K562 (cell line): Measurements from ENCODE around the gene GLOD4. TPM values are rescaled to one million over a fixed set of nuclear protein-coding genes. Genes with fewer than 3 reads are reported as not detected.

Source experiments
- ATAC-seq: fragments of 200-7000 bp; cut with Tn5 transposase; 3 replicates; pipeline ENCODE4 v1.9.1; 2020; ENCODE audit warnings: moderate library complexity
- BruUV-seq: library from RNA; stranded (reverse); fragments of 400-500 nt; replicated peaks from 2 replicates; lab custom pipeline; 2021; lab: Mats Ljungman, UMichigan
- CTCF ChIA-PET: fragments of 300-600 bp; formaldehyde crosslinking; extraction: SDS; loops from one replicate; lab custom pipeline; 2021; ENCODE audit warnings: low intra/inter-chr PET ratio; lab: Yijun Ruan, JAX
- POLR2A ChIA-PET: fragments of 300-600, 350-650 bp; sonication (Branson Sonifier 250); formaldehyde crosslinking; extraction: SDS; loops from one replicate; lab custom pipeline; 2021; ENCODE audit warnings: antibody characterized with exemption, inconsistent platforms; lab: Yijun Ruan, JAX
- DNase-seq, 4 experiments: peaks; one replicate each; pipeline versions ENCODE4 v3.0.0 to v3.0.0-alpha.2; 2011 to 2018; ENCODE audit warnings: low spot score in 3 of 4, mixed read lengths in 3 of 4; ENCODE audit errors: extremely low read depth in 1 of 4
- FAIRE-seq: peaks from 2 replicates; lab custom pipeline; 2011; peaks lifted over from hg19 to GRCh38; lab: Jason Lieb, UNC
- H2AFZ ChIP-seq: 2 replicates; pipeline ENCODE4 v1.6.0; 2011; ENCODE audit warnings: low read depth, low read length, control low read depth, inconsistent platforms
- H3K27ac ChIP-seq: fragments of 200-600 bp; 3 replicates; pipeline ENCODE4 v1.8.0; 2011; ENCODE audit warnings: low read depth, mild to moderate bottlenecking, control low read depth, inconsistent platforms, low read length, moderate library complexity, mixed read lengths; ENCODE audit errors: extremely low read depth
- H3K27me3 ChIP-seq, 2 experiments: fragments of 300-600 bp in 1 of 2; 2 replicates in 1 of 2; 3 replicates in 1 of 2; pipeline versions ENCODE4 v1.6.0 to v1.8.0; 2011; ENCODE audit warnings: inconsistent platforms in 2 of 2, low read length in 2 of 2, mild to moderate bottlenecking in 1 of 2, mixed read lengths in 1 of 2, moderate library complexity in 1 of 2; ENCODE audit not compliant: control insufficient read depth in 2 of 2, insufficient read depth in 2 of 2
- H3K36me3 ChIP-seq: fragments of 300-600 bp; 3 replicates; pipeline ENCODE4 v1.8.0; 2011; ENCODE audit warnings: mild to moderate bottlenecking, low read length, inconsistent platforms; ENCODE audit not compliant: control insufficient read depth, insufficient read depth
- H3K4me1 ChIP-seq, 2 experiments: fragments of 200-600 bp in 1 of 2; replicated peaks in 1 of 2; 2 replicates in 1 of 2; 3 replicates in 1 of 2; pipeline versions ENCODE4 v1.5.1 to v1.8.0; 2011; ENCODE audit warnings: inconsistent platforms in 2 of 2, low read length in 2 of 2, mild to moderate bottlenecking in 1 of 2, mixed read lengths in 1 of 2, moderate library complexity in 1 of 2; ENCODE audit not compliant: control insufficient read depth in 2 of 2, insufficient read depth in 2 of 2
- H3K4me2 ChIP-seq: 2 replicates; pipeline ENCODE4 v1.6.1; 2011; ENCODE audit warnings: low read length, control low read depth, inconsistent platforms, mixed read lengths; ENCODE audit not compliant: insufficient read depth
- H3K4me3 ChIP-seq: fragments of 200-600 bp; sonication (generic), shearing (Covaris generic); 2 replicates; pipeline ENCODE4 v1.5.1; 2016; ENCODE audit warnings: control low read depth, inconsistent platforms
- H3K79me2 ChIP-seq: fragments of 200-600 bp; 3 replicates; pipeline ENCODE4 v1.8.0; 2011; ENCODE audit warnings: low read length, inconsistent platforms; ENCODE audit not compliant: control insufficient read depth, insufficient read depth
- H3K9ac ChIP-seq, 2 experiments: 2 replicates each; pipeline versions ENCODE4 v1.6.0 to v1.6.1; 2011; ENCODE audit warnings: low read depth in 2 of 2, low read length in 2 of 2, control low read depth in 1 of 2, inconsistent platforms in 1 of 2, mild to moderate bottlenecking in 1 of 2, mixed read lengths in 1 of 2; ENCODE audit not compliant: insufficient read depth in 1 of 2
- H3K9me1 ChIP-seq: one replicate; pipeline ENCODE4 v1.6.0; 2011; ENCODE audit warnings: inconsistent platforms, mild to moderate bottlenecking, low read length, moderate library complexity; ENCODE audit not compliant: control insufficient read depth, insufficient read depth
- H3K9me3 ChIP-seq: replicated peaks from 2 replicates; pipeline ENCODE4 v1.5.1; 2011; ENCODE audit warnings: low read depth, low read length, inconsistent platforms; ENCODE audit not compliant: control insufficient read depth, insufficient read depth
- H4K20me1 ChIP-seq: replicated peaks from 2 replicates; pipeline ENCODE4 v1.6.1; 2011; ENCODE audit warnings: low read length, inconsistent platforms, mixed read lengths; ENCODE audit not compliant: control insufficient read depth, insufficient read depth
- HDAC8 ChIP-seq: fragments of 450-650 bp; IDR thresholded peaks from 2 replicates; pipeline ENCODE4 v1.6.1; 2016; ENCODE audit warnings: mild to moderate bottlenecking, missing genetic modification characterization, moderate library complexity, missing compliant biosample characterization
- MECOM ChIP-seq: fragments of 250-450 bp; sonication (Bioruptor Pico); IDR thresholded peaks from 2 replicates; pipeline ENCODE4 v1.8.0; 2022; ENCODE audit warnings: inconsistent platforms
- RB1 ChIP-seq: fragments of 450-650 bp; IDR thresholded peaks from 2 replicates; pipeline ENCODE4 v1.6.1; 2017; ENCODE audit warnings: low read depth, mild to moderate bottlenecking
- ZNF408 ChIP-seq: fragments of 250-450 bp; sonication (Bioruptor Pico); IDR thresholded peaks from 2 replicates; pipeline ENCODE4 v1.4.0; 2020; ENCODE audit warnings: low read depth, mild to moderate bottlenecking, moderate library complexity
- WGBS: fragments of 100-300 bp; shearing (Covaris generic); methylation state at CpG from one replicate; pipeline ENCODE4 v1.1.6; 2016; ENCODE audit warnings: low coverage, mixed read lengths; ENCODE audit not compliant: insufficient coverage; ENCODE audit errors: missing lambda C conversion rate; 5-methylcytosine and 5-hydroxymethylcytosine counted together
- in situ Hi-C: fragments of 300-500 bp; cut with MboI; formaldehyde crosslinking; loops from 4 replicates; pipeline ENCODE4 v1.15.0; 2018; ENCODE audit warnings: inconsistent platforms, mixed read lengths
- intact Hi-C: fragments of 100-400 bp; cut with micrococcal nuclease; formaldehyde crosslinking; loops from 2 replicates; pipeline ENCODE4 v1.14.2; 2022
- polyA plus RNA-seq, 8 experiments: library from polyadenylated mRNA; depleted of rRNA in 4 of 8; stranded (reverse) in 5 of 8; unstranded in 3 of 8; fragments of >200 nt; fragmentation: Nextera tagmentation in 2 of 8; fragmentation: Illumina TruSeq in 1 of 8; extraction: Ambion mirVana in 2 of 8; extraction: Trizol in 1 of 8; gene quantifications; 2 replicates each; pipeline versions ENCODE4 v1.2.1 to v1.2.3, GENCODE V29; 2011 to 2014; ENCODE audit warnings: inconsistent platforms in 1 of 8, missing spikeins in 1 of 8
- total RNA-seq, 7 experiments: library from RNA; depleted of rRNA in 6 of 7; stranded (reverse); fragments of >200 nt in 6 of 7; fragmentation: Illumina TruSeq in 2 of 7; extraction: Trizol in 2 of 7; gene quantifications; 2 replicates each; pipeline versions ENCODE4 v1.2.1 to v1.2.3, GENCODE V29; 2011 to 2021; ENCODE audit warnings: low replicate concordance in 1 of 7
- TF ChIP-seq, protein P1 (sequence below): fragments of 200-800 bp; sonication (Bioruptor generic); IDR thresholded peaks from 2 replicates; pipeline ENCODE4 v1.6.1; 2017; ENCODE audit warnings: missing genetic modification characterization, missing compliant biosample characterization

Gene GLOD4
- total and polyA plus RNA-seq, 9 of the 15 experiments (the other 6 are each of a cell fraction or from before 2014, with no cell fraction given): 52.0 to 109 (median 64.9) TPM

DNA sequence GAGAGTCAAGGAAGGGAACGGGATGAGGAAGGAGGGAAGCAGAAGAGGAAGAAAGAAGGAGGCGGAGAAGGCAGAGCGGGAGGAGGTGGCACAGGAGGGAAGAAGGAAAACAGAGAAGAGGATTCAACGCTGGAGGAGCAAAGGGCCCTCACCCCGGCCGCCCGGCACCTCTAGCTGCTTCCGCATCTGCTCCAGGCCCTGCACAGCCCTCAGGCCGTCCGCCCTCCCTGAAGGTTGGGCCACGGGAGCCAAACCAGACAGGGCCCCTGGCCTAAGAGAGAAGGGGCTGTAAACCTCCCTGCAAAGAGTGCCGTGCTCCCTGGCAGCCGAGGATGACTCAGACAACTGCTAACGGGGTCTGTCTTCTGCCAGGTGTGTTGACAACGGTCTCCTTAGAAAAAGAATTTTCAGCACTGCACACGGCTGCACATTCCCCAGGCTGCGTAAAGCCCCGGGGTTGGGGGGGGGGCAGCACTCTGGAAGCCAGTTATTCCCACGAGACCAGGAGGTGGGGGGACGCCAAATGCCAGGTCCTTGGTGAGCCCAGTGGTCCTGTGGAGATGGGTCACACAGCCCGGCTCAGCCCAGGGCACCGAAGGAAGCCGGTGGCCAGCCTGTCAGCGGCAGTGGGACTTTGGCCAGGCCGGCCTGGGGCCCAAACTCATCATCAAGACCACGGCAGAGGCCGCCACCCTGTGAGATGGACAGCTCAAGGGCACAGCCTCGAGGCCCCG lies 29.1 kb upstream of the GLOD4 start:
- Histone ChIP-seq H3K9ac (no peak overlapping the region), H3K36me3 (no peaks in the 10 kb centered on the region), H3K9me1 (no peaks in the 10 kb centered on the region), H3K4me2 (no peak overlapping the region), H4K20me1 (no peaks in the 10 kb centered on the region; the same call in 1 of the 2 replicates), H3K4me3 (no peak overlapping the region), H3K4me1 (no peaks in the 10 kb centered on the region; a peak in 1 of 5 replicates), H3K9me3 (no peaks in the 10 kb centered on the region), H2AFZ (no peak overlapping the region)
- ATAC-seq: no peak
- 0% methylated on average over 12 of the region's 29 CpGs for WGBS
- DNase-seq: no peak
- BruUV-seq: no TSS peak
- POLR2A ChIA-PET: no interaction called here
- in situ Hi-C loops: no loop called here
- TF ChIP-seq MECOM: no peak
- no peak for TF ChIP-seq HDAC8 (tag)
- TF ChIP-seq RB1: no peak
- TF ChIP-seq, protein P1, sequence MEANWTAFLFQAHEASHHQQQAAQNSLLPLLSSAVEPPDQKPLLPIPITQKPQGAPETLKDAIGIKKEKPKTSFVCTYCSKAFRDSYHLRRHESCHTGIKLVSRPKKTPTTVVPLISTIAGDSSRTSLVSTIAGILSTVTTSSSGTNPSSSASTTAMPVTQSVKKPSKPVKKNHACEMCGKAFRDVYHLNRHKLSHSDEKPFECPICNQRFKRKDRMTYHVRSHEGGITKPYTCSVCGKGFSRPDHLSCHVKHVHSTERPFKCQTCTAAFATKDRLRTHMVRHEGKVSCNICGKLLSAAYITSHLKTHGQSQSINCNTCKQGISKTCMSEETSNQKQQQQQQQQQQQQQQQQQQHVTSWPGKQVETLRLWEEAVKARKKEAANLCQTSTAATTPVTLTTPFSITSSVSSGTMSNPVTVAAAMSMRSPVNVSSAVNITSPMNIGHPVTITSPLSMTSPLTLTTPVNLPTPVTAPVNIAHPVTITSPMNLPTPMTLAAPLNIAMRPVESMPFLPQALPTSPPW (CRISPR knock-in tag): no peak
- TF ChIP-seq ZNF408 (CRISPR knock-in tag): no peak
- TF ChIP-seq, all 486 proteins: peak for 0
- Histone ChIP-seq H3K27ac (no peak overlapping the region), H3K27me3 (peaks cover 7 to 55% of the 10 kb centered on the region in 2 experiments; a peak in 4 of 5 replicates), H3K79me2 (no peaks in the 10 kb centered on the region)
- intact Hi-C loops: no loop called here
- CTCF ChIA-PET: no interaction called here
- no peak for FAIRE-seq
